Measurements from ENCODE around the gene CFAP68. TPM values are rescaled to one million over a fixed set of nuclear protein-coding genes. Genes with fewer than 3 reads are reported as not detected.
A peak's percentile ranks its signal among the peaks of the same experiment; 100 is the strongest.

The CFAP68 gene
- total RNA-seq (2021), result 21.6 and 23.4 TPM in 2 replicates
- long read RNA-seq, partial matches to known transcripts, result 1 of 8 reads
- long read RNA-seq, other reads (novel, unspliced or antisense), result 1 of 8 reads

GRCh38 chr11:111878849-111879636, at the start of gene CFAP68, which contains the start of gene FDXACB1:
TSS of gene CFAP68 (plus strand) at chr11:111879541. CDS start at chr11:111879561, 20 bp downstream.
TSS of gene FDXACB1 (minus strand) at chr11:111879165. CDS start at chr11:111879132, 33 bp downstream.
- TF ChIP-seq CTCF (conservative IDR thresholded peaks at IDR 0.05), result peak; percentile 95
- Mint-ChIP-seq H3K9me3 (no peaks in the 10 kb centered on the region), H3K36me3 (ENCODE audit: insufficient read depth in 1 of 3, low read depth in 3 of 3) (no peaks in the 10 kb centered on the region), H3K4me3 (peak within 1 kb of the TSS; percentile 91 to 92), H3K27me3 (ENCODE audit: low read depth) (no peaks in the 10 kb centered on the region), H3K4me1 (peaks cover 5 to 10% of the 10 kb centered on the region in 2 experiments), H3K27ac (peak within 1 kb of the TSS; percentile 99 to 100 (median 100))
- no peak within 1 kb of the TSS for H2BK120ac ChIP-seq (ENCODE audit: low read depth, low read length, poor library complexity, severe bottlenecking)
- H3K23ac ChIP-seq (ENCODE audit: insufficient read length, low read depth, low read length), result no peak within 1 kb of the TSS
- peak within 1 kb of the TSS; percentile 96 for H3K18ac ChIP-seq (ENCODE audit: insufficient read length, low read depth, low read length)
- H3K79me2 ChIP-seq (ENCODE audit: insufficient read depth, low read length), result no peaks in the 10 kb centered on the region
- peak within 1 kb of the TSS; percentile 47 for H3K27ac ChIP-seq (ENCODE audit: insufficient read length, low read depth, low read length)
- H2BK12ac ChIP-seq (ENCODE audit: insufficient read length, low read depth, low read length), result no peak within 1 kb of the TSS
- H2BK15ac ChIP-seq (ENCODE audit: low read depth, low read length), result no peak within 1 kb of the TSS
- no peak within 1 kb of the TSS; the same call in 1 of the 2 replicates for H3K4ac ChIP-seq (ENCODE audit: low read depth, low read length)
- WGBS (ENCODE audit: extremely low coverage, insufficient read length, low lambda C conversion rate), result no CpG with 5 or more reads among the region's 55 CpGs
- peak within 1 kb of the TSS; percentile 86 for H3K4me2 ChIP-seq (ENCODE audit: insufficient read depth, insufficient read length, low read length)
- no peaks in the 10 kb centered on the region for H4K20me1 ChIP-seq (ENCODE audit: control insufficient read depth, insufficient read depth, insufficient read length)
- H3K23me2 ChIP-seq (ENCODE audit: insufficient read length, low read depth, low read length, poor library complexity, severe bottlenecking), result peaks cover 9% of the 10 kb centered on the region
- peak within 1 kb of the TSS; percentile 74 for H4K5ac ChIP-seq (ENCODE audit: insufficient read length, low read depth, low read length)
- H3K56ac ChIP-seq (ENCODE audit: insufficient read length, low read depth, low read length), result no peak within 1 kb of the TSS
- H3K27me3 ChIP-seq (ENCODE audit: insufficient read depth, low read length), result no peaks in the 10 kb centered on the region
- H3K14ac ChIP-seq (ENCODE audit: insufficient read depth, low read length), result peak within 1 kb of the TSS; percentile 94
- H2BK5ac ChIP-seq (ENCODE audit: insufficient read length, low read length), result peak within 1 kb of the TSS; percentile 42
- H2AFZ ChIP-seq (ENCODE audit: low read length), result peak within 1 kb of the TSS; percentile 98
- H3K9ac ChIP-seq (ENCODE audit: extremely low read depth, insufficient read length, low read length), result peak within 1 kb of the TSS; percentile 78
- no peak within 1 kb of the TSS for H3T11ph ChIP-seq (ENCODE audit: low read length)
- no peak within 1 kb of the TSS for H4K8ac ChIP-seq (replicated peaks; ENCODE audit: insufficient read length, low read depth, low read length)
- no peak within 1 kb of the TSS for H4K91ac ChIP-seq (ENCODE audit: insufficient read length, low read depth, low read length)
- no peak within 1 kb of the TSS for H2AK5ac ChIP-seq (ENCODE audit: insufficient read length, low read length)
- H3K9me3 ChIP-seq (ENCODE audit: control insufficient read depth, low read depth, low read length), result no peaks in the 10 kb centered on the region
- no peak within 1 kb of the TSS for H2BK20ac ChIP-seq (ENCODE audit: low read depth, low read length, poor library complexity, severe bottlenecking)
- DNase-seq, result peak; percentile 98
- no peaks in the 10 kb centered on the region for H3K79me1 ChIP-seq (ENCODE audit: insufficient read depth, low read depth, low read length, poor library complexity, severe bottlenecking)
- H3K4me1 ChIP-seq (ENCODE audit: insufficient read depth, low read length), result no peaks in the 10 kb centered on the region; the same call in 1 of the 2 replicates

All from H9 (cell line).